H54 (cell line): Measurements from ENCODE around the gene NCOA1.
A peak's percentile ranks its signal among the peaks of the same experiment; 100 is the strongest.
"Not testable (repeated sequence)": the region's sequence is repeated elsewhere in the genome, so short reads cannot be mapped to it uniquely, and the experiment has no call there.

ENCODE experiments used
- DNase-seq: peaks from one replicate; pipeline ENCODE4 v3.0.0; 2011; ENCODE audit warnings: low spot score, mixed read lengths; ENCODE audit not compliant: insufficient read length
- FAIRE-seq: peaks from 3 replicates; lab custom pipeline; 2011; peaks lifted over from hg19 to GRCh38; lab: Jason Lieb, UNC
- POLR2A ChIP-seq: IDR thresholded peaks from 2 replicates; pipeline ENCODE4 v1.6.1; 2011; ENCODE audit warnings: low read depth, mild to moderate bottlenecking, low read length

The NCOA1 gene

GRCh38 chr2:24571828-24572442 is 80.9 kb downstream of the NCOA1 start:
- DNase-seq: no peak
- FAIRE-seq: no peak
- no peak for TF ChIP-seq POLR2A

- no peak for FAIRE-seq
- no peak for DNase-seq
- no peak for TF ChIP-seq POLR2A
Measured at GRCh38 chr2:24576146-24576545, 85.1 kb downstream of the NCOA1 start.

- no peak for FAIRE-seq
- TF ChIP-seq POLR2A: no peak
Measured at GRCh38 chr2:24576617-24577016, 85.6 kb downstream of the NCOA1 start.

GRCh38 chr2:24577481-24577880 is 86.4 kb downstream of the NCOA1 start:
- TF ChIP-seq POLR2A: no peak
- FAIRE-seq: no peak
- no peak for DNase-seq

More at GRCh38 chr2:24576617-24577016, 85.6 kb downstream of the NCOA1 start:
- DNase-seq: no peak

GRCh38 chr2:24579053-24579803 is 88.2 kb downstream of the NCOA1 start:
- no peak for DNase-seq
- peak; percentile 20 for FAIRE-seq
- no peak for TF ChIP-seq POLR2A

- DNase-seq (no peak), FAIRE-seq (no peak)
- no peak for TF ChIP-seq POLR2A
Measured at GRCh38 chr2:24580561-24580960, 89.5 kb downstream of the NCOA1 start.

GRCh38 chr2:24581971-24582370 is 90.9 kb downstream of the NCOA1 start:
- FAIRE-seq, DNase-seq: not testable (repeated sequence)

GRCh38 chr2:24586955-24587354 is 95.9 kb downstream of the NCOA1 start:
- no peak for TF ChIP-seq POLR2A
- DNase-seq: no peak
- no peak for FAIRE-seq

- TF ChIP-seq POLR2A: no peak
- DNase-seq (no peak), FAIRE-seq (no peak)
Measured at GRCh38 chr2:24588294-24588693, 97.2 kb downstream of the NCOA1 start.

- TF ChIP-seq POLR2A: no peak
- DNase-seq (no peak), FAIRE-seq (no peak)
Measured at GRCh38 chr2:24592441-24593100, 101.5 kb downstream of the NCOA1 start.

GRCh38 chr2:24594283-24594682 is 103.2 kb downstream of the NCOA1 start:
- TF ChIP-seq POLR2A: no peak
- DNase-seq (no peak), FAIRE-seq (peak; percentile 6)

- DNase-seq (no peak), FAIRE-seq (no peak)
- no peak for TF ChIP-seq POLR2A
Measured at GRCh38 chr2:24597181-24597870, 106.3 kb downstream of the NCOA1 start.

- DNase-seq, FAIRE-seq: not testable (repeated sequence)
Measured at GRCh38 chr2:24600140-24600539, 109.1 kb downstream of the NCOA1 start.

- DNase-seq: no peak
- FAIRE-seq: no peak
- TF ChIP-seq POLR2A: no peak
Measured at GRCh38 chr2:24611631-24612030, 120.6 kb downstream of the NCOA1 start.
